MV-4-11 (cell line): ENCODE measurements around the gene TBC1D1.

ENCODE experiments used
- DNase-seq: peaks from one replicate; lab custom pipeline; 2025; lab: John Stamatoyannopoulos, UW

Gene TBC1D1

DNA sequence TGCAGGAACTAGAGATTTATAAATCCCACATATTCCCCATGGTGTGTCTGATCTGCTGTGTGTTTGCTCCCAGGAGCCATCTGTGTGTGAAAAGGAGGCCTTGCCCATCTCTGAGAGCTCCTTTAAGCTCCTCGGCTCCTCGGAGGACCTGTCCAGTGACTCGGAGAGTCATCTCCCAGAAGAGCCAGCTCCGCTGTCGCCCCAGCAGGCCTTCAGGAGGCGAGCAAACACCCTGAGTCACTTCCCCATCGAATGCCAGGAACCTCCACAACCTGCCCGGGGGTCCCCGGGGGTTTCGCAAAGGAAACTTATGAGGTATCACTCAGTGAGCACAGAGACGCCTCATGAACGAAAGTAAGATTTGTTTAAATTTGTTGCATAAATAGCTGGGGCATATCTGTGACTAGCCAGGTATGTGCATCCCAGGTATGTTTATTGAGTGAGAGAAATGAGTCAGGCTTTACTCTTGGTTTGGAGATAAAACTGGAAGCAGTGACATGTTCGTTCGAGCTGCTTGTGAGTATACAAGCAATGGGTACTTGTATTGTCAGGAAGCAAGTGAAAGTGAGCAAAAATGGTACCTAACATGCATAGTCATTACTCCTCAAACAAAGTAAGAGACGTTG is 158.8 kb downstream of the TBC1D1 start:
- no peak for DNase-seq

DNA sequence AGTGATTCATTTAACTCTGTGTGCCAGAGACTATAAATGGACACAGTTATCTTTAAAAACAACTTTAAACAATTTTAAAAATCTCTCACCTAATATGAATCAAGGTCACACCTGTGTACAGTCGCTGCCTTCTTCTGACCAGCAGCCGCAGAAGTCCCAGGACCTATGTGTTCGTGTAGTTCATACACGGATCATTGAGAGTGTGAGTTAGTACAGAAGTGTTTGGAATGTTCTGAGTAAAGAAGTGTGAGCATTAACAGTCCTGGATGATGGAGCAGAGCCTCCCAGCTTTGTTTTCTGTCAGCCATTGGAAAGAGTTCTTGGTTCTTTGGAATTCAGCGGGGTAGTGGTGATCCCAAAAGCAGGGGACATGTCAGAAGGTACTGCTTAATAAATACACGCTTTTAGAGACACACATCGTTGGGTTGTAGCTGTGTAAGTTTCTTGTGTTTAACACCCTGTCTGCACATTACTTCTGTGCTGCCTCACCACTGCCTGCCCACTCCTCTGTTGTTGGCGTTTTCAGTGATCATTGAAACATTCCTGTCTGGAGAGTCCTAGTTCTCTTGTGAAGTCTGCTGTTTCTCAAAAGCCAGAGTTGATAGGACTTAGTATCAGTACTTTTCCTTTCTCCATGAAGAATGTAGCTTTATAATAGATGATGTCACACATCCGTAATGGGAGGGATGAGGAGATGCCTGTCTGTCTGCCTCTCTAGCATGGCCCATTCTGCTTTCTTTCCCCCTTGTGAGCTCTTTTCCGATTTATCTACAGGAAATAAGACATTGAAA is 159.9 kb downstream of the TBC1D1 start:
- no peak for DNase-seq

DNA sequence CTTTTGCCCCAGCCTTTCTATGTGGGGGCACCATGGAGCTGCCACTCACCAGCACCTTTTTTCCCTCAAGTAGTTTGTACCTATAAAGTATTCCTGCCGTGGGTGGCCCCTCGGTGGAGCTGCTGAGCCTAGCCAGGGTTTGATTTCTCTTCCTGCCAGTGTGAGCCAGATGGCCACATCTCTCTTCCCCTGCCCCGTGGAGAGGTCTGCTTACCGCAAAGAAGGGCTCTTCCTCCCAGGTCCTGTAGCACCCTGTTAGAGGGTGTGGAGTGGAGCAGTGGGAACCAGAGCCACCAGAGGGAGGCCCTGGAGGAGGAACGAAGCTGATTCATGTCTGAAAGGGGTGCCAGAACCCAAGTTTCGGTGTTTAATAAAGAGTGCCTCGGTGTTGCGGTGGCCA is 164.7 kb downstream of the TBC1D1 start:
- DNase-seq: peak; percentile 14

DNA sequence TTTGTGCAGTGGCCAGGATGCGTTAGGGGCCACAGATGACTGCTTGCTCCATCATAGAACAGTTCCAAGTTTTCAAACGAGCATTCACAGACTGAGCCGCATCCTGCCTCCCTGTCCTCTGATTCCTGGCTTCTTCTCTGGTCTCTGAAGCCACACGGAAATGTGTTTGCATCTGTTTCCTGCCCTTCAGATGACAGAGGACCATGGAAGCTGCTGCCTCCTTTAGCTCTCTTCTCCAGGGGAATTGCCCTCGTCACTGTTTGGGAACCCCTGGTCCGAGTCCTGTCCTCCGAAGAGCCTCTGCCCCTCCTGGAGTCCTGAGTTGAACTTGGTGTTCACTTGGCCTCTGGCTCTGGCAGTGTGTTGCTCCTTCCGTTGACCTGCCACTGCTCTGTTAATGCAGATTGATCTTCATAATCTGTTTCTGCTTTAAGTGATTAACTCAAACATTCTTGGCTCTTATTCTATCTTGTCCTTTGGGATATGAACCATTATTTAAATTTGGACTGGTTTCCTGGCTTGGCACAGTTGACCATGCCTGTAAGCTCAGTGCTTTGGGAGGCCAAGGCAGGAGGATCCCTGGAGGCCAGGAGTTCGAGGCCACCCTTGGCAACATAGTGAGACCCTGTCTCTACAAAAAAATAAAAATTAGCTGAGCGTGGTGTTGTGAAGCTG is 165.3 kb downstream of the TBC1D1 start:
- DNase-seq: no peak

DNA sequence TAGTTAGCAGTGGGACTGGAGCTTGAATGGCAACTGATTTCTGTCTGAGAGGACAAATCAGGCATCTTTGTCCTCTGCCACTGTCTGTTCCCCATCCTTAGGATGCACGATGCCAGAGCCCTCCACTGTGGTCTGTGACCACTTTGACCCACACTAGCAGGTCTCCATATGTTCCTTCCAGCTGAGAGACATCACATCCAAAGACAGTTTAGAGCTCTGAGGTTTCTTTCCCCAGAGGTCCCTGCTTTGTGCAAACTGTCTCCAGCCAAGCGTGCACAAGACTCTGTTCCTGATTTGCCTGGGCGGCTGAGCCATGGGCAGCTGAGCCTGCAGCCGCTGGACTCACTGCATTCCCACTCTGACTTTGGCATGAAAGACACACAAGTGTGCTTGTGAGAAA is 167.3 kb downstream of the TBC1D1 start:
- no peak for DNase-seq

DNA sequence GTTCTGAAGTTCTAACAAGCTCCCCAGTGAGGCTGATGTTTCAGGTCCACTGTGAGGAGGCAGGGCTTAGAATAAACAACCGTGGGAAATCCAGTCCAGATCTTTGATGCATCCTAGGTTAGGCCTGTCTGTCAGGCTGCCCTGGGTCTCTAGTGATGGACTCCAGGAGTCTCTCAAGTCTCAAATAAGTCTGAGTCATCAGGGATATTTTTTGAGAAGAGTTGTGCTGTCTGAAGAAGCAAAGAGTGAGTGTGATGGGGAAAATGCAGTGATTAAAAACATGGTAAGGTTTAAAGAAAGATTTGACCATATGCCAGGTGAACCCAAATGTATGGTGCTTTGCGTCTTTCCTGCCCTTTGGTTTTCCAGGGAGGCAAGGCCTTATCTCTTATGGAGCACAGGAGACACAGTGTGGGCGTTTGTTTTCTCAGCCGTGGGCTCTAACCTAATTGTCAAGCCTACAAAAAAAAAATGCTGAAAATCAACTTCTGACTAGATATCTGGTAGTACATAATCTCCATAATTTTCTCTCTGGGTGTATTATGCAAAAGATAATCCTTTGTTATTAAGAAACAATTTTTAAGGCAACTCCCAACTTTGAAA is 170.0 kb downstream of the TBC1D1 start:
- no peak for DNase-seq

DNA sequence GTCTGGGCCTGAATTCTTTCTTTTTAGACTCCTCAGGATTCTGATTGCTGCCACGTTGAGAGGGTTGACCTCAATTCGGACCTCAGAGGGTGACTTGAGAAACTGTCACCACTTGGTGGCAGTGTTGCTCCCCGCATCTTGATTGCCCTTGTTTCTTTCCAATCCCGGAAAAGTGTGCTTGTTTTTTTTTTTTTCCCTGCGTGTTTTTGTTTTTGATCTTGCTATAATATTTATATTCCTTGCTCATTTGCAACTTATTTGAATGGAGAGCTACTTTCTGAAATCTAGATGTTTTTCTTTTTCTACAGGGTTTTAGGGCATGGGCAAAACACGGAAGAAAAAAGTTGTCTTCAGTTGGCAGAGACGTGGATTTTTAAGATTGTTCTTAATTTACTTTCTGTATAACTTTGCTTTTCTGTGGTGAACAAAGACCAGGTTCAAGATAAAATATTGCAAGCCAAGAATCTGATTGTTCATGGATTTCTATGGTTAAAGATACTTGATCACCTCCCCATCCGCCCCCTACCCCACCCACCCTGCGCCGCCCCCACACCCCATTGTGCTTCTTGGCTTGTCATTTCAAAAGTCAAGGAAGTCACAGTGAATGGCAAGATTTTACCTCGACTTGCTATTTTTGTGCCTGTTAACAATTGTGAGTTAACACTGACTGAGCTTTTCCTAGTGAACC is 171.3 kb downstream of the TBC1D1 start:
- peak; percentile 58 for DNase-seq

DNA sequence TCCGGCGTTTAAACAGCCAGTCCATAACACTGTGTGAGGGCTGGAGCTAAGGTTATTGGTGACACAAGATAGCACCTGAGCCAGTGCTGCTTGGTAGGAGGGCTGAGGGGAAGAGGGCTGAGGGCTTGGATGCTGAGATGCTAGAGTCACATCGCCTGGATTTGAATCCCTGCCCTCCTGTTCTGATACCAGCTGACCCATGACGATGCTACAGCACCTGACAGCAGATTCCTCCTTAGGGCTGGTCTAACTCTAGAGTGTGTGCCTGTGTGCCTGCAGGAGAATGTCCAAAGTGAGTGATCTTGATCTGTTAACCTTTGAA is 171.9 kb downstream of the TBC1D1 start:
- no peak for DNase-seq

DNA sequence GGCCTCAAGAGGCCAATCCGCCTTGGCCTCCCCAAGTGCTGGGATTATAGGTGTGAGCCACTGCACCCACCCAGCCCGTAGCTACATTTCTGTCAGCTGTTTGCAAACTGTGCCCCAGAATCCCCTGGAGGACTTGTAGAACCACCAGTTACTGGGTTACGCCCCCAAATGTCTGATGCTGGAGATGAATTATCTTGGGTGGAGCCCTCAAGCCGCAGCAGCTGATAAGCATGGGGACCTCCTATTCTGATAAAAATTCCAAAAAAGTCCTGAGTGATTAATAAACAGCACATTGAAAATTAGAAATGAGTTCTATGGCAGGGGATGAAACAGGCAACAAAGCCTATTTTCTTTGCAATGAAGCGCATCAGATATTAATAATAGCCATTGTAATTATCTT is 174.3 kb downstream of the TBC1D1 start:
- no peak for DNase-seq

DNA sequence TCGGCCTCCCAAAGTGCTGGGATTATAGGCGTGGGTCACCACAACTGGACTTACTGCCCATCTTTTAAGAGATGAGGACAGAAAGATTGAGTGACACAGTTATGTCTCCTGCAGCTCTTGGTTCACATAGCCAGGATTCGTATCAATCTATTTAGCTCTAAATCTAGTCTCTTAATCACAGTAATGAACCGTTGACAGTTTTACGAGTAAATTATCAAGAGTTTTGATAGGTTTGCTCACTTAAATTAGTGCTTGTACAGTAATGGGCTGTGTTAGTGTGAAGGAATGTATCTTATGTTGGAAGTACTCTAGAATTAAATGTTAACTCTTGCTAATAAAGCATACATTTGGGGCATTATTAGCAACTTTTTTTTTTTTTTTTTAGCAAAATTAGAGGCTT is 175.0 kb downstream of the TBC1D1 start:
- DNase-seq: no peak

DNA sequence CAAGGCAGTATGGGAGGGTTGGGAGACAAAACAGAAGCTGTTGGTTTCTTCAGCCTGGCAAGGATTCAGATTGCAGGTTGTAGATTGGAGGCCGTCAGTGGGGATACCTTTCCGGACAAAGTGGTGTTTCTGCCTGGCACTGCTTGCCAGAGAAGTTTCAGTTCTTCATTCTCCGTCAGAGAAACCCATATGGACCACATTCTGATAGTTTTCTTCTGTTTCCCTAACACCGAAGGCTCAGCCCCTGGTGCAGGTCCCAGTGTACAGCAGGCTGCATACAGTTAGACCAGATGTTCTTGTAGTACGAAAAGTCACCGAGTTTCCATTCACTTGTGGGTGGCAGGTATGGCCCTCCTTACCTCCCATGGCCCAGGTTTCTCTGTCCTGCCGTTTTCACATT is 176.6 kb downstream of the TBC1D1 start:
- DNase-seq: peak; percentile 65

DNA sequence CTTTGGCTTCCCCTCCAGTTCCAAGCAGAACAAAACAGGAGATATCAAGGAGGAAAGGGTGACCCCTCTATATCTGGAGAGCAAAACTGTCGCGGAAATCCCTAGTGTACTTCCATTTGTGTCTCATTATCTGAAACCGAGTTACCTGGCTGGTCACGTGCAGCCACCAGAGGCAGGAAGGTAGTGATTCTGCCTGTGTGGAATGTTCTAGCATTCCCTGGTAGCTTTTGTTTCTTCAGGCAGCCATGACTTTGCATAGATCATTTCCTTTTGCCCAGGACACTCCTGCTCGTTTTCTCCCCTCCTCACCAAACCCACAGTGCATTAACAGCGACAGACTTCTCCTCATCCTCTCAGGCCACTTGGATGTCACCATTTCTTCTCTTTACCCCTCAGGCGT is 177.2 kb downstream of the TBC1D1 start:
- DNase-seq: no peak

DNA sequence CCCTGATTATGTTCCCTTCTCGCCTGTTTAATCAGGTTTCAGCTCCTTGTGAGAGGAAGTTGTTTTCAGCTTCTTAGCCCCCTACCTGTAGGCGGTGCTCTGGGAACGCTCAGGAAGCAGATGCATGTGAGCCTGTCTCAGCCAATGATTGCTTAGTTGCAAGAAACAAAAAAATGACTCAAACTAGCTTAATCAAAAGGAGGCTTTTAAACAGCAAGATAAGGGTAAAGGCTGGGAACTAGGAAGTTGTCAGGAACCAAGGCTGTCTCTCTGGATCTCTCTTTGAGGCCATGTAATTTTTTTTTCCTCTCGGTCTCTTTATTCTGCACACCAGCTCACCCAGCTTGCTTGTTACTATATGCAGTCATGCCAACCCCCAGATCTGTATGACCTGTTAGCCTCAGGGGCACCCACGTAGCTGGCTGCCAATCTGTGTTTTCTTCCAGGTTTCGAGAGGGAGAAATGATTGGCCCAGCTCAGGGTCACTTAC is 178.4 kb downstream of the TBC1D1 start:
- DNase-seq: no peak

DNA sequence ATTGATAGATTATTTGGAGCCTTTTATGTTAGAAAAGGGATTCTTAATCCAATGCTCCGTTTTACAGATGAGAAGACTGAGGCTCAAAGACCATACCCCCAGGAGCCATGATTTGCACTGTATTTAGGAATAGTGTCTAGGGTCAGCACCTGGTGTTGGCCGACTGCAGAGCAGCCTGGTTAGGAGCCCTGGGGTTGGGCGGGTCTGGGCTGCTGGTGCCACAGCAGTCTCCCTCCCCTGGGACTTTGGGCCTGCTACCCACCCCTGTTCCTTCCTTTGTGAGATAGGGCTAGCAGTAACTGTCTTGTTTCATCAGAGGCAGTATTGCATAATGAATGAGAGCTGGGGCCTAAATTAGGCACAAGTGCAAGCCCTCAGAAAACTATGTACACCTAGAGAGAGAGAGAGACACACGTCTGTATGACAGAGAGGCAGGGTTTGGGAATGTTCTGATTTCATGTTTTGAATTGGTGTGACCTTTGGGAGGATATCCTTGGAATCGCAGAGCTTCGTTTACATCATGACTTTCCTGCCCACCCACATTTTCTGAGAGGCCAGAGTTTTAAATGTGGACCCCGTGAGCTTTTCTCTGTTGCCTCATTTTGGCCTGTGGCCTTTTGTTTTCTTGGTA is 181.0 kb downstream of the TBC1D1 start:
- DNase-seq: peak; percentile 85

DNA sequence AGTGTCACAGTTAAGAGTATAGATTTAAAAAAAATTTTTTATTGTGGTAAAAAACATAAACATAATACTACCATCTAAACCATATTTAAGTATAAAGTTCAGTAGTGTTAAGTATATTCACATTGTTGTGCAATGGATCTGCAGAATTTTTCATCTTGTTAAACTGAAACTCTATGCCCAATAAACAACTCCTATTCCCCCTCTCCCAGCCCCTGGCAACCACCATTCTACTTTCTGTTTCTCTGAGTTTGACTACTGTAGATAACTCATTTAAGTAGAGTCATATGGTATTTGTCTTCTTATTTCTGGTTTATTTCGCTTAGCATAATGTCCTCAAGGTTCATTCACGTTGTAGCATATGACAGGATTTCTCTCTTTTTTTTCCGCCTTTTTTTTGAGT is 181.7 kb downstream of the TBC1D1 start:
- DNase-seq: no peak

DNA sequence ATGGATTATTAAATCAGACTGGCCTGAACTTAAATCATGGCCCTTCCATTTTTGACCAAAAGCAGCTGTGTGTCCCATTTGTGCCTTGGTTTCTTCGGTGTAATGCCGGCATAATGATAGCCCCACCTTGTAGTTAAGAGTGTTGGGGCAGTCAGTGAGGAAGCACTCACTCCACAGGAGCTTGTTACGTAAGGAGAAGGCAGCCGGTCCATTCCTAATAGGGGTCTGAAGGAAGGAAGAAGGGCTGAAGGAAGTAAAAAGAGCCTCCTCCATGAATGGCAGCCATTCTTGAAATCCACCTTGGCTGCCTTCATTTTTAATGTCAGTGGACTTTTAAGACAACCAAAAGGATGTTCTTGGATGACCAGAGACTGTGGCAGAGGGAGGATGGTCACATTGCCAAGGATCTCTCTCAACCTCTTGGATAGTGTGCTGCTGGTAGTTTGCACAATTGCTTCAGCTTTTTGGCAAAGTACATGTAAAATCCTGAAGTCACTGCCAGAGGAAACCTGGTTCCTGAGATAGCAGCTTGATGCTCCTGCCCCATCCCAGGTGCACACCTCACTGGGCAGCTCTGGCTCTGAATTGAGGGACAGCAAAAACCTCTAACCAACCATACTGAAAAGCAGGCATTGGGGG is 182.8 kb downstream of the TBC1D1 start:
- no peak for DNase-seq

DNA sequence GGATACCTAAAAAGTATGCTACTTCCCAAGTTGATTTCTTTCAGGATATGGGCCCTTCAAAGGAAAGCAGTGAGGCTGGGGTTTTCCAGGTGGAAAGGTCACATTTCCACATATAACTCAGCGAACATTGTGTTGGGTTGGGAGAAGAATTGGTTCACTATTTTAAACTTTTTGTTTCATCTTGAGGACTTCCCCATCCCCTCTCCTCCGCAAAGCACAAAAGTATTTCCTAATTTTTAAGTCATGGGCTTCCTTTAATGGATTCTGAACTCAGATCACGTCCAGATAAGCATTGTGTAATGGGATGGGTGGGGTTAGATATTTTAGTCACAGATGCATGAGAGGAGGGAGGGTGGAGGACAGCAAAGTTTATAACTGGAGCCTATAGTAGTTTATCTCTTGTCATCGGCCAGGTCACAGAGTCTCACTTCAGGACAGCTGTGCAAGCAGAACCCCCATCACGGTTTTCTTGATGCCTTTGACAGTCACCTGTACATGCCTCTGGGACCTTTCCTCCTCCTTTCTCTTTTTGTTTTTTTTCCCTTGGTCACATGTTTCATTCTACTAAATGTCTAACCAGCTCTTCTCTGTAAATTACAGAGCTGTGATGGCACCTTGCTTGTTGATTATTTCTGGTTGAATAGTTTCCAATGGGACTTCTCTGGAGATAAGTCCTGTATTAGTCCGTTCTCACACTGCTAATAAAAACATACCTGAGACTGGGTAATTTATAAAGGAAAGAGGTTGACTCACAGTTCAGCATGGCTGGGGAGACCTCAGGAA is 184.7 kb downstream of the TBC1D1 start:
- DNase-seq: peak; percentile 96

DNA sequence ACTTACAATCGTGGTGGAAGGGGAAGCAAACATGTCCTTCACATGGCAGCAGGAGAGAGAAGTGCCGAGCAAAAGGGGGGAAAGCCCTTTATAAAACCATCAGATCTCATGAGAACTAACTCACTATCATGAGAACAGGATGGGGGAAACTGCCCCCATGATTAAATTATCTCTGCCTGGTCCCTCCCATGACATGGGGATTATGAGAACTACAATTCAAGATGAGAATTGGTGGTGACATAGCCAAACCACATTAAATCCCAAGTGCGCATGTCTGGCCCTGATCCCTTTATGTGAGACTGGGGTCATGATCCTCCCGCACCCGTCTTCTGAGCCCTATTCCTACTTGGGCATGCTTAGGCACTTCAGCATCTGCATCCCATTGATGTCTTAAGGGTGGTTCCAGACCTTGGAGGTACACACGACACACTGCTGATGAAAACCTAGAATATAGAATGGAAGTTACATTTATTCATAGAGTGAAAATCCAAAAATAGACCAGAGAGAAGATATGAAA is 185.3 kb downstream of the TBC1D1 start:
- DNase-seq: no peak

DNA sequence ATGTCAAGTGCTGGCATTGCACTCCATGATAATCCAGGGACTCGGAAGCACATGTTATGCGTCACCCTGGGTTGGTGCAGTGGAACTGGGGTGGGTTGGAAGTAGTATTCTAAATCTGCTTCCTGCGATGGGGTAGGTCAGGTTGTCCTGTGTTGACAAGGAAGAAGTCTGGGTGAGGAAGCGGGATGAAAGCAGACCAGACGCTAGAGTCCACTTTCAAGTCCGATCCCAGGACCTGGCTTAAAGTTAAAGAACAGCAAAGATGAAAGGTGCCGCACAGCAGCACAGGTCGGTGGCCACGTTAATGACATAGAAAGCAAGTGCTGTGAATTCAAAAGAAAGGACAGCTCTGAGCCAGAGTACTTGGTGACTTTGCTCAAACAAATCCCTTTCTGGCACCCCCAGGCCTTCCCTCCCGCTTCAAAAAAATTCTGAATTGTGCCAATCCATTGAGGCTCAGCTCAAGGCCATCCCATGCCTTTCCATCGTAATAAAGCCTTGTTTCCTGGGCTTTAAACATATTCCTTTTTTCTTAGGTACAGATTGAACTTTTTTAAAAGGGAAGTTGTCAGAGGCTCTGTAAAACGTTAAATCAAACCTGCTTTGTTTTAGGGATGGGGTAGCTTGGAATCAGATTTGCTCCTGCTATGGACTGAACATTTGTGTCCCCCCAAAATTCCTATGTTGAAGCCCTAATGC is 187.1 kb downstream of the TBC1D1 start:
- DNase-seq: no peak
